BLaER1 treated with 17β-estradiol and CSF1 and Interleukin-3, amounts not matched to agents 10 nM and 100 nM (cell line): ENCODE data around the gene GTPBP6.
A peak's percentile ranks its signal among the peaks of the same experiment; 100 is the strongest.

Experiments used
- H3K27ac ChIP-seq, 11 experiments: shearing (Covaris generic); formaldehyde crosslinking; 2 replicates each; pipeline ENCODE4 v1.8.1; 2022
- H3K27me3 ChIP-seq, 11 experiments: shearing (Covaris generic); formaldehyde crosslinking; 2 replicates each; pipeline ENCODE4 v1.8.1; 2022
- H3K36me3 ChIP-seq, 11 experiments: shearing (Covaris generic); formaldehyde crosslinking; 2 replicates each; pipeline ENCODE4 v1.8.1; 2022
- H3K4me1 ChIP-seq, 10 experiments: shearing (Covaris generic); formaldehyde crosslinking; 2 replicates each; pipeline ENCODE4 v1.8.1; 2022
- H3K4me2 ChIP-seq, 11 experiments: shearing (Covaris generic); formaldehyde crosslinking; 2 replicates each; pipeline ENCODE4 v1.8.1; 2022
- H3K4me3 ChIP-seq, 10 experiments: shearing (Covaris generic); formaldehyde crosslinking; 2 replicates each; pipeline ENCODE4 v1.8.1; 2022
- H3K9ac ChIP-seq, 11 experiments: shearing (Covaris generic); formaldehyde crosslinking; 2 replicates each; pipeline ENCODE4 v1.8.1; 2022
- H3K9me3 ChIP-seq, 11 experiments: shearing (Covaris generic); formaldehyde crosslinking; replicated peaks in 1 of 11; 2 replicates each; pipeline ENCODE4 v1.8.1; 2022
- H4K20me1 ChIP-seq, 11 experiments: shearing (Covaris generic); formaldehyde crosslinking; 2 replicates each; pipeline ENCODE4 v1.8.1; 2022
- Cebpa-rat ChIP-seq, 11 experiments: shearing (Covaris generic); IDR thresholded peaks; 2 replicates each; pipeline ENCODE4 v1.8.1; 2022

GTPBP6 gene

DNA sequence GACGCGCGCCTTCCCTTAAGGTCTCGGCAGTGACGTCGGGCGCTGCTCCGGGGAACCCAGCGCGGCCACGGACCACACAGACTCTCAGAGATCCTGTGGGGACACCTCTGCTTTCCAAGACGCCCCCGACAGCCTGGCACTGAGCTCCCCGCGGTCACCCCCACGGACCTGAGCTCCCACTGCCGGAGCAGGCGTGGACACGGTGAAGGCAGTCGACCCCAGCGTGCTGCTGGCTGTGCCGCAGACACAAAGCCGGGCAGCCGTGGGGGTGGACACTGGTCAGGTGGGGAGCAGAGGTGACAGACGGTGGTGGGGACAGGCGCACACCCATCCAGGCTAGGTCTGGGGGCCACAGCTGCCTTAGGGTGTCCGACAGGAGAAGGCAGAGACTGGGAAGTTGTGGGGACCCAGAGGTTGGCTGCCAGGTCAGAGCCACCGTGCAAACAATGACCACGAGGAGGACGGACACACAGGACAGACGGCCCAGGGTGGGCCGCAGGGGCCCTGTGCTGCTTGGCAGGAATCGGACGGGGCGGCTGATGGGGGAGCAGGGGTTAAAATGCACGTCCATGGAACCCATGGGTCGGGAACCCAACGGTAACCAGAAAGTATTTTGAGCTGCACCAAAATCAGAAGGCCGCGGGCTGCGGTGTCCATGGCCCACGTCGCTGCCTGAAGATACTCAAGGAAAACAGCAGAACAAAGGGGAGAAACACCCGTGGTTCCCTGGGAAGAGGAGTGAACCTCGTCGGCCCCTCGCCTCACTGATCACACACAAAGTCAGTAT lies 16.6 kb upstream of the GTPBP6 start:
- H3K4me1 ChIP-seq: peaks cover 9 to 16% (median 11%) of the 10 kb centered on the region in 10 experiments; a peak in 16 of 20 replicates
- H3K4me2 ChIP-seq: no peak overlapping the region
- peaks cover 0 to 16% (median 0%) of the 10 kb centered on the region in 11 experiments; a peak in 5 of 22 replicates for H4K20me1 ChIP-seq
- H3K27ac ChIP-seq: no peak overlapping the region
- TF ChIP-seq Cebpa-rat (IDR thresholded peaks at IDR 0.05): no peak
- H3K9me3 ChIP-seq: peaks cover 0 to 26% (median 8%) of the 10 kb centered on the region in 11 experiments; a peak in 11 of 22 replicates
- H3K36me3 ChIP-seq: peaks cover 21 to 70% (median 63%) of the 10 kb centered on the region in 11 experiments; a peak in 21 of 22 replicates
- peaks cover 14 to 22% (median 18%) of the 10 kb centered on the region in 11 experiments for H3K27me3 ChIP-seq
- no peak overlapping the region for H3K9ac ChIP-seq
- H3K4me3 ChIP-seq: no peak overlapping the region

DNA sequence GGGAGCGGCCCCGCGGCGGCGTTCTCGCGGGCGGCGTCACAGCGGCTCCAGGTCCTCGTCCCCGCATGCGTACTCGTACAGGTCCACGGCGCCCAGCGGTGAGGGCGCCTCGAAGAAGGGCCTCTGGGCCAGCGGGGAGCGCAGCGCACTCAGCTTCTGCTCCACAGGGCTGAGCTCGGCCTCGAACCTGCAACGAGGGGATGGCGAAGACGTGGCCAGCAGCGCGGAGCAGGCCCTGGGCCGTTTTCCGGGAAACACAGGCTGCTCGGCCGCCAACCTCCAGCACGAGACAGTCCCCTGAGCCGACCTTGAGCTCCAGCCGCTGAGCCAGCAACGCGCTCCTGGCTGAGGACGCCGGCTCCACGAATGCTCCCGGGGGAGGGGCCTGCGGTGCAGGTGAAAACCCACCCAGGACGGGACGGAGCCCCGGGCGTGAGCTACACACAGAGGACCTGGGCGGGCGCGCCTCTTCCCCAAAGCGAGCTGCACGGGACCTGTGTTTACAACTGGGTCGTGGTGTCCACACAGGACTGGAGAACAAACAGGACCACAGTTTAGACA lies 15.8 kb upstream of the GTPBP6 start:
- Histone ChIP-seq H3K4me2 (no peak overlapping the region), H4K20me1 (peaks cover 0 to 16% (median 0%) of the 10 kb centered on the region in 11 experiments; a peak in 5 of 22 replicates), H3K4me3 (no peak overlapping the region), H3K36me3 (peaks cover 21 to 70% (median 63%) of the 10 kb centered on the region in 11 experiments; a peak in 21 of 22 replicates), H3K9me3 (peaks cover 0 to 26% (median 8%) of the 10 kb centered on the region in 11 experiments; a peak in 11 of 22 replicates), H3K9ac (no peak overlapping the region), H3K27me3 (peaks cover 14 to 22% (median 18%) of the 10 kb centered on the region in 11 experiments), H3K4me1 (peaks cover 9 to 16% (median 11%) of the 10 kb centered on the region in 10 experiments; a peak in 16 of 20 replicates), H3K27ac (no peak overlapping the region)
- TF ChIP-seq Cebpa-rat (IDR thresholded peaks at IDR 0.05): no peak

DNA sequence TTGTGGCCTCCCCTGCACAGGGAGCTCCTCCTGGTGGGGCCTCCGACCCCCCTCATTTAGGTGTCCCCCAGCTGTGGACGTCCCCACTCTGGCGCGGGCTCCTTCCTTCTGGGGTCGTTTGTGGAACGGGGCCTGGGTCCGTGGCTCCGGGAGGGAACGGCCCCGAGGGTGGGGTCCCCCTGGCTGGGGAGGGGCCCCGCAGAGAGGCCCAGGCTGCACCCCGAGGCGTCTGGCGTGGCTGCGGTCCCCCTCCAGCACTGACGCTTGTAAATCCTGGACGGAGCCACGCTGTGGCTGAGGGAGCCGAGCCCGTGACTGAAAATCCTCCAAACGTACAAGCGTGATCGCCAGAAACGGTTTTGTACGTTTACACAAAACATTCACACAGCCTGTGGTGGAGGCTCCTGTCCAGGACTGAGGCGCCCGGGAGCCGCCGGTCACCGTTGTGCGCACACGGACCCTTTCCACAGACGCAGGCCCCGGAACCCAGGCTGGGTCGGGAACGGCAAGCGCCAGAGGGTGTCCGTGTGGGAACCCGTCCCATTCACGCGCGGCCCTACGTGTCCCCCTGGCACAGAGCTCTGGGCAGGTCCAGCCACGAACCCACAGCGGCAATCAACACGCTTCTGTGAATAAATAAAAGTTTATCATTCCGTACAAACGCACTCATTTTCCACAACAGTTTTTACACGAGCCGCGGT lies 15.2 kb upstream of the GTPBP6 start:
- peaks cover 14 to 22% (median 18%) of the 10 kb centered on the region in 11 experiments for H3K27me3 ChIP-seq
- H3K27ac ChIP-seq: no peak overlapping the region
- H3K4me3 ChIP-seq: no peak overlapping the region
- peaks cover 18 to 65% (median 60%) of the 10 kb centered on the region in 11 experiments; a peak in 21 of 22 replicates for H3K36me3 ChIP-seq
- no peak overlapping the region for H3K9ac ChIP-seq
- H3K4me2 ChIP-seq: no peak overlapping the region
- no peak for TF ChIP-seq Cebpa-rat (IDR thresholded peaks at IDR 0.05)
- H3K9me3 ChIP-seq: peaks cover 0 to 23% (median 5%) of the 10 kb centered on the region in 11 experiments; a peak in 10 of 22 replicates
- peaks cover 0 to 16% (median 0%) of the 10 kb centered on the region in 11 experiments; a peak in 5 of 22 replicates for H4K20me1 ChIP-seq
- peaks cover 9 to 16% (median 11%) of the 10 kb centered on the region in 10 experiments; a peak in 16 of 20 replicates for H3K4me1 ChIP-seq

DNA sequence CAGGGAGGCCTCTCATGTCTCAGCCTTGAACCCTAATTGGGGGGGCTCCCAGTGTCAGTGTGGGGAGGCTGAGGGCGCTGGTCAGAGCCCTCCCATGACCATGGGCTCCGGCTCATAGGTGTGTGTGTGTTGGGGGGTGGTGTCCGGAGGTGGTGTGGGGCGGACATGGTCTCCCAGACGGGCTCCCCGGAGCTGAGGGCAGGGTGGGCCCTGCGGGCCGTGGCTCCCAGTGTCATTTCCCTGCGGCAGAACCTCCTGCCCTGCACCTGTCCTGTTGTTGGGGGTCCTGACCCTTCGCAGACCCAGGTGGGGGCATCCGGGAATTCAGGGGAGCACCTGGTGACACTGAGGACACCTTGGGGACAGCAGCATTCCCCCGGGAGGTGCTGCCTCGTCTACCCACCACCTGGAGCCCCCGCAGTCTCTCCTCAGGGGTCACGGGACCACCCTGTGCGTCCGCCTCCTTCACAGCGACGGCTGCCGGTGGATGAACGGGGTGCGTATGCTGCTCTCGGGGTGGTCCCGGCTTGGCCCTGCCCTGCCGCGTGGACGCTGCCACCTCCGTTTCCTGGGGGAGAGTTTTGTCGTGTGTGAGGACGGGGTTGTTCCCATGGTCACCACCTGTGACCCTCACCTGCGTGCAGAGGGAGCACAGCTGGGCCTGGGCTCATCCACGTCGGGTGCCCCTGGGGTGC lies 14.5 kb upstream of the GTPBP6 start:
- Histone ChIP-seq H3K4me1 (peaks cover 9 to 16% (median 11%) of the 10 kb centered on the region in 10 experiments; a peak in 16 of 20 replicates), H3K36me3 (peaks cover 15 to 58% (median 53%) of the 10 kb centered on the region in 11 experiments; a peak in 20 of 22 replicates), H3K27ac (no peak overlapping the region), H3K27me3 (peaks cover 14 to 22% (median 18%) of the 10 kb centered on the region in 11 experiments), H4K20me1 (peaks cover 0 to 16% (median 0%) of the 10 kb centered on the region in 11 experiments; a peak in 5 of 22 replicates), H3K4me3 (no peak overlapping the region), H3K9ac (no peak overlapping the region), H3K4me2 (no peak overlapping the region), H3K9me3 (peaks cover 0 to 19% (median 0%) of the 10 kb centered on the region in 11 experiments; a peak in 5 of 22 replicates)
- TF ChIP-seq Cebpa-rat (IDR thresholded peaks at IDR 0.05): no peak

DNA sequence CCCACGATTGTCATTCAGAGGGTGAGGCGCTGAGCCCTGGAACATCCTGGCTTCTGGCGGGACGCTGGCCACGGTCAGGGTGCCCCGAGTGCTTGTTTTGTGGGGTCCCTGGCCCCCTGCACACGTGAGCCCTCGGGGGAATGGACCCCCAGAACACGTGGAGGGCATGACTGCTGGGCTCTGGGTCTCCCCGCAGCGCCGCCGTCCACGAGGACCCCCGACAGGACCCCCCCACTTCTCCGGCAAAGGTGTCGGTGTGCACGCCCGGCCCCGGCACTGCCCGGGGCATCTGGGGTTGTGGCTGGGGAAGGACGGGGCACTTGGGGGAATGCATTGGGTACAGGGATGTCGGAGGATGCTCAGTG lies 13.9 kb upstream of the GTPBP6 start:
- Histone ChIP-seq H4K20me1 (peaks cover 0 to 16% (median 0%) of the 10 kb centered on the region in 11 experiments; a peak in 5 of 22 replicates), H3K9me3 (peaks cover 0 to 17% (median 0%) of the 10 kb centered on the region in 11 experiments; a peak in 4 of 22 replicates), H3K27ac (no peak overlapping the region), H3K36me3 (peaks cover 12 to 52% (median 47%) of the 10 kb centered on the region in 11 experiments; a peak in 20 of 22 replicates), H3K4me3 (no peak overlapping the region), H3K4me1 (peaks cover 9 to 16% (median 11%) of the 10 kb centered on the region in 10 experiments; a peak in 16 of 20 replicates), H3K27me3 (peaks cover 14 to 22% (median 18%) of the 10 kb centered on the region in 11 experiments), H3K9ac (no peak overlapping the region), H3K4me2 (no peak overlapping the region)
- no peak for TF ChIP-seq Cebpa-rat (IDR thresholded peaks at IDR 0.05)

DNA sequence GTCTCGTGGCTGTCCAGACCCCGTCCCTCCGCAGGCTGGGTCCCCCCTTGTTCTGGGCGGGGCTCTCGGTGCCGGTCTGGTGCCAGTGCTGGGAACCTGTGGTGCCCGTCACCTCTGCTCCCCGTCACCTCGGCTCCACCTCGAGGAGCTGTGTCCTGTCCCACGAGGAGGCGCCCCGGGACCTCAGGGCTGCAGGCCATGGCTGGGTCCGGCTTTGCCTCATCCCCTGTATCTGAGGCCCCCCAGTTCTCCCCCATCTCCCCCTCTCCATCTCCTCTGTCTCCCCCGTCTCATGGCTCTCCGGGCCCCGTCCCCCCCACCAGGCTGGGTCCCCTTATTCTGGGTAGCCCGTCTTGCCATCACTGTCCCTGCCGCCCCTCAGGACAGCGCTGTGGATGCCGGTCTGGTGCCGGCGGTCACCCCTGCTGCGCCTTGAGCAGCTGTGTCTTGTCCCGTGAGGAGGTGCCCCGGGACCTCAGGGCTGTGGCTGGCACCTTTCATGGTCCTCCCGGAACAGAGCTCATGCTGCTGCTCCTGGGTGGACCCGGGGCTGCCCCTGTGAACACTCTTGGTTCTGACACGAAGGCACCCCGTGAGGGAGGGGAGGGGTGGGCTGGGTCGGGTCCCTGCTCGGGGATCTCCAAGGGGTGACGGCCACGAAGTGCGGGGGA lies 13.4 kb upstream of the GTPBP6 start:
- TF ChIP-seq Cebpa-rat (IDR thresholded peaks at IDR 0.05): no peak
- Histone ChIP-seq H3K27me3 (peaks cover 14 to 22% (median 18%) of the 10 kb centered on the region in 11 experiments), H3K4me2 (peak overlapping the region; percentile 56 to 77 (median 66)), H4K20me1 (peaks cover 0 to 16% (median 0%) of the 10 kb centered on the region in 11 experiments; a peak in 5 of 22 replicates), H3K4me1 (peaks cover 9 to 16% (median 11%) of the 10 kb centered on the region in 10 experiments; a peak in 16 of 20 replicates), H3K9ac (peak overlapping the region in 8 of 11 experiments; percentile 6 to 60 (median 36); a peak in 4 of 22 replicates), H3K36me3 (peaks cover 7 to 47% (median 42%) of the 10 kb centered on the region in 11 experiments; a peak in 19 of 22 replicates), H3K27ac (no peak overlapping the region), H3K9me3 (peaks cover 0 to 12% (median 0%) of the 10 kb centered on the region in 11 experiments; a peak in 3 of 22 replicates), H3K4me3 (peak overlapping the region in 4 of 10 experiments; percentile 15 to 46 (median 24); a peak in 3 of 20 replicates)

DNA sequence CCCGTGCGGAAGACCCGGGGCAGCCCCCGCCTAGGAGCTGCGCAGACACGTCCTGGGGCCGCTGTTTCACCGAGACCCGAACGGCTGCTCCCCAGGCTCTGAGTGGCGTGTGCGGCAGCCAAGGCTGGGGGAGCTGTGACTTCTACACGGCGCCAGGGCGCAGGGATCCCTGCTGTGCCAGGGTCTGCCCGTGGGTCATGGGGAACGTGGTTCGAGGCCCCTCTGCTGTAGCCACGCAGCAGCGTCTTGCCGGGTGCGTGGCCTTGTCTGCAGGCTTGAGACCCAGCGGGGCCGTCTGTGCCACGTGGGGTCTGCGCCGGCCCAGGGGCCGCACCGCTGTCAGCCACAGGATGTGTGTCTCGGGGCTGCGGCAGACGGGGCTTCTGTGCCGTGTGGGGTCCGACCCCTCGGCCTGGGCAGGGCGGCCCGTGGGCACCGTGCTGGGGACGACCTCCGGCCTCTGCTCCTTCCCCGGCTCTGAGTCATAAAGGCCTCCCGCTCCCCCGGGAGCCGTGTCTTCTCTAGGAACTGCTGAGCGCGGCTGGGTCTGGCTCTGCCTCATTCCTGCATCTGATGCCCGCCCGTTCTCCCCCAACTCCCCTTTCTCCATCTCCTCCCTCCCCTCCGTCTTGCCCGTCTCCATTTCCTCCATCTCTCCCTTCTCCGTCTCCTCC lies 12.7 kb upstream of the GTPBP6 start:
- Histone ChIP-seq H3K36me3 (peaks cover 7 to 41% (median 35%) of the 10 kb centered on the region in 11 experiments; a peak in 19 of 22 replicates), H3K4me1 (peaks cover 9 to 15% (median 11%) of the 10 kb centered on the region in 10 experiments; a peak in 16 of 20 replicates), H3K9ac (peak overlapping the region in 9 of 11 experiments; percentile 6 to 60 (median 39); a peak in 5 of 22 replicates), H3K4me2 (peak overlapping the region; percentile 56 to 77 (median 66)), H4K20me1 (peaks cover 0 to 16% (median 0%) of the 10 kb centered on the region in 11 experiments; a peak in 5 of 22 replicates), H3K27me3 (peaks cover 14 to 22% (median 18%) of the 10 kb centered on the region in 11 experiments), H3K9me3 (peaks cover 0 to 6% (median 0%) of the 10 kb centered on the region in 11 experiments; a peak in 2 of 22 replicates), H3K4me3 (peak overlapping the region in 6 of 10 experiments; percentile 15 to 46 (median 30); a peak in 9 of 20 replicates), H3K27ac (no peak overlapping the region)
- no peak for TF ChIP-seq Cebpa-rat (IDR thresholded peaks at IDR 0.05)
